GM12891 (cell line): ENCODE measurements around the gene SPATA3.
A peak's percentile ranks its signal among the peaks of the same experiment; 100 is the strongest.
"Not testable (repeated sequence)": the region's sequence is repeated elsewhere in the genome, so short reads cannot be mapped to it uniquely, and the experiment has no call there.

Experiments
- DNase-seq: peaks from one replicate; pipeline ENCODE4 v3.0.0; 2011; ENCODE audit warnings: low spot score; ENCODE audit not compliant: insufficient read length
- FAIRE-seq: peaks from 2 replicates; lab custom pipeline; 2011; peaks lifted over from hg19 to GRCh38; lab: Jason Lieb, UNC
- PAX5 ChIP-seq: IDR thresholded peaks from 2 replicates; pipeline ENCODE4 v1.6.1; 2011; ENCODE audit warnings: low read length, moderate library complexity, mild to moderate bottlenecking; ENCODE audit not compliant: insufficient read depth, severe bottlenecking
- POLR2A ChIP-seq: IDR thresholded peaks from 2 replicates; pipeline ENCODE4 v1.6.1; 2011; ENCODE audit warnings: low read depth, low read length, control low read depth
- POLR2AphosphoS5 ChIP-seq: IDR thresholded peaks from 2 replicates; pipeline ENCODE4 v1.6.1; 2011; ENCODE audit warnings: low read depth, low read length, control low read depth
- POU2F2 ChIP-seq: IDR thresholded peaks from 2 replicates; pipeline ENCODE4 v1.6.1; 2011; ENCODE audit warnings: low read depth, mild to moderate bottlenecking, control low read depth, low read length, moderate library complexity
- SPI1 ChIP-seq: IDR thresholded peaks from 2 replicates; pipeline ENCODE4 v1.6.1; 2011; ENCODE audit warnings: low read depth, low read length, control low read depth
- TAF1 ChIP-seq: IDR thresholded peaks from 2 replicates; pipeline ENCODE4 v1.6.1; 2011; ENCODE audit warnings: low read depth, low read length, control low read depth

SPATA3 gene

GRCh38 chr2:230964136-230964730 is 31.7 kb upstream of the SPATA3 start:
- no peak for DNase-seq
- FAIRE-seq: no peak
- TF ChIP-seq POLR2A (no peak), PAX5 (no peak), SPI1 (no peak), POU2F2 (no peak), POLR2AphosphoS5 (no peak), TAF1 (no peak)

GRCh38 chr2:230967113-230967512 is 28.8 kb upstream of the SPATA3 start:
- DNase-seq (no peak), FAIRE-seq (no peak)
- TF ChIP-seq POU2F2 (no peak), SPI1 (no peak), TAF1 (no peak), POLR2A (no peak), PAX5 (no peak), POLR2AphosphoS5 (no peak)

GRCh38 chr2:230968314-230968713 is 27.6 kb upstream of the SPATA3 start:
- DNase-seq, FAIRE-seq: not testable (repeated sequence)

DNA sequence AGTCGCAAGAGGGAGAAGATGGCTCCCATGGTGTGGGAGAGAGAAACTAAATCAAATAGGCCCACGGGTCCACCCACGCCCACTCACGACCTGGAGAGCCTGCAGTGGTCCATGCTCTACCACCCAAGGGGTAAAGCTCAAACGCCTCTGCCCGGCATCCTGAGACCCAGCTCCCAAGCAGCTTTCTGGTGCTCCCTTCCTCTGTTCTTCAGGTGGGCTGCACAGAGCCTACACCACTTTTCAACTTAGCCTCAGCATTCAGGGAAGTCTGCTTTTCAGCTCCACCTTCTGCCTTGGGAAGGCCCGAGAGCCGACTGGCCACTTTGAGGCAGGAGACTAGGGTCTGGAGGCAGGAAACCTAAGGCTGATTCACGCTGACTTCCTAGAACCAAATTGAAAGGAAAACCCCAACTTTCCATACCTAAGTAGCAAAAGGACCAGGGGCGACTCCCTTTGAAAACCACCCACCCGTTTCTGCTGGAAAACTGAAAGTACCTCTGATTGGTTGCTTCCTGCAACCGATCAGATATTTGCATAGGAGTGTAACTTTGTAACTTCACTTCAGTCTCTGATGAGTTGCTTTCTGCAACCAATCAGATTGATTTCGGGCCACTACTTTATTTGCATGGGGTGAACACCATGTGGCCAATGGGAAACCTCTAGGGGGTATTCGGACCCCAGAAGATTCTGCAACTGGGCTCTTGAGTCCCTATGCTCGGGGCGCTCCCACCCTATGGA is 26.8 kb upstream of the SPATA3 start:
- DNase-seq (no peak), FAIRE-seq (peak; percentile 38)

DNA sequence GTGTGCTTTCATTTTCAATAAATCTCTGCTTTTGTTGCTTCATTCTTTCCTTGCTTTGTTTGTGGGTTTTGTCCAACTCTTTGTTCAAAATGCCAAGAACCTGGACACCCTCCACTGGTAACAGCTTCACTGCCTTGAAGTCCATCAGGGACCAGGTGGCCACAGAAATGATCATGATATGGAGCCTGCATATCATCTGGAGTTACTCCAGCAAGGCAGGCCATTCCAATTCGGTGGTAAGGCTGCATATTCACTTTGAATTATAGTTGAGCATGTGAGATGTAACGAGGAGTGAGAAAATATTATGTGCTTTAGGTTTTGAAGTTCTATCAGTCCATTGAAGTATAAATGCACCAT is 26.3 kb upstream of the SPATA3 start:
- FAIRE-seq (peak; percentile 64), DNase-seq (no peak)
- TF ChIP-seq SPI1: no peak

More for the DNA sequence above, 26.8 kb upstream of the SPATA3 start:
- TF ChIP-seq PAX5 (no peak), POLR2A (no peak), POLR2AphosphoS5 (no peak), TAF1 (no peak), POU2F2 (no peak)

GRCh38 chr2:230972046-230972445 is 23.9 kb upstream of the SPATA3 start:
- FAIRE-seq (no peak), DNase-seq (no peak)
- TF ChIP-seq TAF1 (no peak), POLR2AphosphoS5 (no peak), SPI1 (no peak), PAX5 (no peak), POU2F2 (no peak), POLR2A (no peak)

GRCh38 chr2:230974096-230974913 is 21.6 kb upstream of the SPATA3 start:
- DNase-seq: no peak
- peak; percentile 94 for FAIRE-seq
- TF ChIP-seq POLR2AphosphoS5 (peak; percentile 19; the same call in 1 of the 2 replicates), PAX5 (peak; percentile 40), SPI1 (peak; percentile 67), TAF1 (0 out of 2 replicates have a peak, but pooled peaks have one; percentile 30), POU2F2 (peak; percentile 51), POLR2A (no peak)

DNA sequence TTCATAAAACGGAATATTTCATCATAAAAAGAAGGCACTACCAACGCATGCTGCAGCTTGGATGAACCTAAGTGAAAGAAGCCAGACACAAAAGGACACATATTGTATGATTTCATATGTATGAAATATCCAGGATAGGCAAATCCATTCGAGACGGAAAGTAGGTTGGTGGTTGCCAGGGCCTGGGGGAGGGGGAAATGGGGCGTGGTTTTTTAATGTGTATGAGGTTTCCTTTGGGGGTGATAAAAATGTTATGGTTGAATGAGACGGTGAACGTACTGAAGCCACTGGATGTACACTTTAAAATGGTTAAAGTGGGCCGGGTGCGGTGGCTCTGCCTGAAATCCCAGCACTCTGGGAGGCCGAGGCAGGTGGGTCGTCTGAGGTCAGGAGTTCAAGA is 20.0 kb upstream of the SPATA3 start:
- TF ChIP-seq POU2F2 (no peak), SPI1 (no peak), TAF1 (no peak), POLR2AphosphoS5 (no peak), POLR2A (no peak), PAX5 (no peak)
- FAIRE-seq (peak; percentile 16), DNase-seq (no peak)

DNA sequence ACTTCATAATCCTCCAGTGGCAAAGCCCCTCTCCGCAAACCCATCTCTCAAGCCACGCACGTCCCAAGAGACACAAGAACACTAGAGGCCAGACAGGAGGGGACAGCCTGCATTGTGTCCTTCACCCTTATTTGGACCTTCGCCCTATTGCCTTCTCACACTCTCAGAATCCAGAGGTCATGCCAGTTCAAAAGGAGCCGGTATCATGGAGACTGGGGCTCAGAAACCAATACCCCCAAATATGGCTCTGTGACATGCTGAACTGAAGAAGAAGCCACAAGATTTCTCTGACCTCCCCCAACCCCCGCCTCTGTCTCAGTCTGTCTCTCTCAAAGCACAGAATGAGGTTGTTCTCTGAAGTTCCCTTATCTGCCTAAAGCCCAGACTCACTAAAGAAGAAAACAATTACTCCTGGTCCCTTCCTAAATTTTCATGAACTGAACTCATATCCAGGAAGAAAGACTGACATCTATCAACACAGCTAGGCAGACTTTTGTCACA is 19.2 kb upstream of the SPATA3 start:
- FAIRE-seq (peak; percentile 50), DNase-seq (no peak)
- TF ChIP-seq TAF1: peak; percentile 78; the same call in 1 of the 2 replicates
- TF ChIP-seq POU2F2: no peak

DNA sequence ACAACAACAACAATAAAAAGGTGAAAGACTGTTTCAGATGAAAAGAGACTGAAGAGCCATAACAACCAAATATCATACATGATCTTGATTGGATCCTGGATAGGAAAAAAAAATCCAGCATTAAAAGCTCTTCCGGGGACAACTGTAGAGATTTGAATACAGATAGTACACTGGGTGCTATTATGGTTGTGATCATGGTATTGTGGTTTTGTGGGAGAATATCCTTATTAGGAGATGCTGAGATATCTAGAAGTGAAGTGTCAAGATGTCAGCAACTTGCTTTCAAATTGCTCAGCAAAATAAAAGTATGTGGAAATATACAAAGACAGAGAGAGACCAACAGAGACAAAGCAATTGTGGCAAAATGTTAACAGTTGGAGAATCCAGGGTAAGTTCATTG is 15.5 kb upstream of the SPATA3 start:
- peak; percentile 35 for FAIRE-seq
- no peak for DNase-seq
- TF ChIP-seq POU2F2 (no peak), PAX5 (no peak), SPI1 (no peak), POLR2A (no peak), TAF1 (no peak), POLR2AphosphoS5 (no peak)
